HG02970 (cell line): Measurements from ENCODE around the gene PRKCB.
"Not testable (repeated sequence)": the region's sequence is repeated elsewhere in the genome, so short reads cannot be mapped to it uniquely, and the experiment has no call there.

Experiments
- ATAC-seq: cut with Tn5 transposase; IDR thresholded peaks from one replicate; pipeline ENCODE4 v1.9.1; 2021; ENCODE audit warnings: mild to moderate bottlenecking, moderate library complexity, moderate number of reproducible peaks; ENCODE audit not compliant: unreplicated experiment, low FRiP score

PRKCB gene

GRCh38 chr16:24145927-24146326, 310.1 kb downstream of the PRKCB start:
- no peak for ATAC-seq

DNA sequence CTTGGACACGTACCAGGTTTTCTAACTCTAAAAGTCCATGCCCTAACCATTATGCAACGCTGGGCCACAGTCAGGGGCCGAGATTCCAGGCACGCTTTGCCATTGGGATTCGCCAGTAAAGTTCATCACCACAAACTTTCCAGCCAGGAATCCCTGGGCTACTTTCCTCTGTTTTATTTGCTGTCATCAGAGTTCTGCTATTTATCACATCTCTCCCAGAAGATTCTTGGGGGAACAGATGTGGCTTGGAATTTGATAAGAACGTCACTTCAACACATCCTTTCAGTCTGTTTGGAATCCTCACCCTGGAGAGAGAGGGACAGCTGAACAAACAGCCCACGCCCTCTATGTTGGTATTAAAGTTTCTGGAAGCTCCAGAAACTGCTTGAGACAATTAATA, 310.7 kb downstream of the PRKCB start:
- no peak for ATAC-seq

- no peak for ATAC-seq
Measured at GRCh38 chr16:24149102-24149501, 313.3 kb downstream of the PRKCB start.

DNA sequence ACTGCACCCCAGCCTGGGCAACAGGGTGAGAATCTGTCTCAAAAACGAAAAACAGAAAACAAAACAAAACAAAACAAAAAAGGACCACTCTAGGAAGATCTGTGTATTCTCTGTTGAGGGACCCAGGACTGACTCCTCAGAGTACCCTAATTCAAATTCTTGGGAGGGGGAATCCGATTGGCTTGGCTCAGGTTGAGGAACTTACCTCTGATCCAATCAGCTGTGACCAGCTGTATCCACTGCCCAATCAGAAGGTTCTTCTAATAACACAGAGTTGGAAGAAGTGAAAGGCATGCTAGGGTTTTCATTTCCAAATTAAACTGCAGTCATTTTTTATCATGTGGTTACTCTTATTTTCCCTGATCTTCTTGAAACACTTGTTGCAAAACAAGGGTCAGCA, 314.5 kb downstream of the PRKCB start:
- ATAC-seq = no peak

- ATAC-seq = no peak
Measured at GRCh38 chr16:24151482-24151939, 315.7 kb downstream of the PRKCB start.

DNA sequence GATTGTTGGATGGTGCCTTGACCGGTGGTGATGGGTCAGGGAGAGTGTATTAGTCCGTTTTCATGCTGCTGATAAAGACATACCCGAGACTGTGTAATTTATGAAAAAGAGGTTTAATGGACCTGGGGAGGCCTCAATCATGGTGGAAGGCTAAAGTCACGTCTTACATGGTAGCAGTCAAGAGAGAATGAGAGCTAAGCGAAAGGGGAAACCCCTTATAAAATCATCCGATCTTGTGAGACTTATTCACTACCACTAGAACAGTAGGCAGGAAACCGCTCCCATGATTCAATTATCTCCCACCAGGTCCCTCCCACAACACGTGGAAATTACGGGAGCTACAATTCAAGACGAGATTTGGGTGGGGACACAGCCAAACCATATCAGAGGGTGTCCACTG, 316.3 kb downstream of the PRKCB start:
- ATAC-seq = not testable (repeated sequence)

DNA sequence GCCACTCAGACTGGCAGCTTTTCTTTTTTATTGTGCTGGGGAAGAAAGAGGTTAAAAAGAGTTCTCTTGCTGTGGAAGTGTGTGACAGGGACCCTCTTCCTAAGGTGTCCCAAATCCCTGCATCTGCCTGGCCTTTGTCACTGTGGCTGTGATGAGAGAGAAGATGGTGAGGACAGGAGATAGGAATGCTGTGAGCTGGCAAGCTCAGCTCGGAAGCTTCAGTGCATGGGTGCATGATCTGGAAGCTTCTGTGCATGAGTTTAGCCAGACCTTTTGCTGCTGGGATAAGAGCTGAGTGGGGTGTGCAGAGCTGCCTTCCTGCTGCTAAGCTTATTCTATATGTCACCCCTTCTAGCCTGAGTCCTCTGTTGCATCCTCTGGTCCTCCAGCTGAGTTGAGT, 317.0 kb downstream of the PRKCB start:
- no peak for ATAC-seq

DNA sequence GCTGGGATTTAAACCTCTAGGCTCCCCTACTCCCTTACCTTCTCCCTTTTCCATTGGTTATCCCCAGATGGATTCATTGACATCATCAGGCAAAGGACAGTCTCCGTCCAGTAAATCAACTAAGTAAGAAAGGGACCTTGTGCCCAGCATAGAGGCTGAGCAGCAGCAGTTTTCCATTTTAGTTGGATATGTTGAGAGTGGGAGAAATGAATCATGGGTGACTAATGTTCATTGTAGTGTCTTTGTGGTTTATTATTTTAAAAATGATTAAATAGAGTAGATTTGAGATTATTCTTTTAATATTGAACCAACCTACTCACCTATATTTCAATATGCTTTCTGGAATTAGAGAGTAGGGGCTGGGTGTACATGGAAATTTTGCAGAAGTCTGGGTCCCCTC, 321.0 kb downstream of the PRKCB start:
- no peak for ATAC-seq

DNA sequence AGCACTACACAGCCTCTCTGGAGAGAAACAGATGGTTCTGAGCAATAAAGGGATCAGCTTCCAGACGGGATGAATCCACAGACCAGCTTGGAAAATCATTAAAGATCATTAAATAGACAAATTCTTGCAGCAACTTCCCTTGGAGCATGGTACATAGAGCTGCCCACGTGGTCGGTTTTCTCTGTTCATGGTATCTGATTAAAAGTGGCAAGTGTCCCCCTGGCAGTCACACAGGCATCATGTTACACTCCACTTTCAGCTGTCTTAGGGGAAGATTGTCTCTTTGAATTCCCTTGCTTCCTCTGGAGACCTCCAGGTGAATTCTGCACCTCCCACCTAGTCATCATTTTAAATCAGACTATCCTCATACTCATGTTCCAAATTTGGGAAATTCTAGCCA, 328.2 kb downstream of the PRKCB start:
- ATAC-seq = no peak

GRCh38 chr16:24164416-24164815, 328.6 kb downstream of the PRKCB start:
- ATAC-seq = no peak

DNA sequence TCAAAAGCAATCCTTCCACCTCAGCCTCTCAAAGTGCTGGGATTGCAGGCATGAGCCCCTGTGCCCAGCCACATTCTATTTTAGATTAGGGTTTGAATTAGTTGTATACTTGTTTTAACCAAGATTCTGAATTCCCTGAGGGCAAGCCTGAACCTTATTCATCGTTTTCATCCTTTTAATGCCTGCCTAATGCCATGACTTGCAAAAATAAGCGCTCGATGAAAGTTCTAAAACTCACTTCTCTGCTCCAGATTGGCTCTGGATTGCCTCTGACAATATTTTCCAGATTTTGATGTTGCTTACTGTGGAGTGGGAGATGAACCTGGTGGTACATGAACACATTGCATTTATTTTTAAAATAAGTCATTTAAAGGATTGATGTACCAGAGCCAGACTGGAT, 329.5 kb downstream of the PRKCB start:
- ATAC-seq = no peak

DNA sequence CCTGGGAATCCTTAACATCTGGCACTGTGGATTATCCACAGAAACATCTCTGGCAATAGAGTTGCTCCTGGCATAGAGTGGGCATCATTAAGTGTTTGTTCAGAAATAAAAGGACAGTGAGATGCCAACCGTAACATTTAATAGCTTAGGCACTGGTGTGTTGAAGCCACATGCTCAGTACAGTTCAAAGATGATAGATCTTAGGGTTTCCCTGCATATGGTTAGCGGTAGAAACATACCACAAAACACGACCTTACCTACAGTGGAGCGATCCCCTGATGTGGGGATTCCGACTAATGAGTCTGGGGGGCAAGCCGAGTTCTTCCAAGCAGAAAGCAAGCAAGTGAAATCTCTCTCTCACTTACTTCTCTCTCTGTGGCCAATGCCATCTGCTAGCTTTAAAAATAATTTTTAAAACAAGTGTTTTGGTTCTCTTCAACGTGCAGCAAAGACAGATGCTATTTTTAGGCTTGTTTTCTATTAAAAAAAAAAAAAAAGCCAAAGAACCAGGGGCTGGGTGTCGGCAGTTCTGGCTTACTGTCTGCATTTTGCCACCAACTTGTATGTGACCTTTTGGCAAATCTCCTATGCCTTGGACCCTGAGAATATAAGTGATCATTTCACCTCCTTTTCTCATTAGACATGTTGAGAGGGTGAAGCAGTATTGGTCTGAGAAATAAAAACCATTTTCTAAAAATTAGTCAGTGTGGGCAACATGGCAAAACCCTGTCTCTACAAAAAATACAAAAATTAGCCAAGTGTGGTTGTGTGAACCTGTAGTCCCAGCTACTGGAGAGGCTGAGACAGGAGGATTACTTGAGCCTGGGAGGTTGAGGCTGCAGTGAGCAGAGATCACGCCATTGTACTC, 331.1 kb downstream of the PRKCB start:
- no peak for ATAC-seq

DNA sequence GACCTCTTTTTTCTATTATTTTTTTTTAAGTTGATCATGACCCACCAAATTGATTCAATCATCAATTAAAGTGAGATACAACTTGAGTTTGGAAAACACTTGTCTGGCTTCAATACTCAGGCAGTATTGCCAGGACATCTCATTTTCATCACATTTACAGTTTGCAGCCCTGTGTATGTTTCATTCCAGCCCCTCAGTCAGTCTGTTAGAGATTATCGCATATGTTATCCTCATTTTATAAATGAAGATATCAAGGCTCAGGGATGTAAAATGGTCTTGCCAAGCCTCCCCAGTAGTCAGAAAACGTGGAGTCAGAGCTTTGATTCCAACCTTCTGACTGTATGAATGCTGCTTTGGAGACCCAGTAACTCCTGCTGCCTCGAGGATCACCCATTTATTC, 333.1 kb downstream of the PRKCB start:
- no peak for ATAC-seq

DNA sequence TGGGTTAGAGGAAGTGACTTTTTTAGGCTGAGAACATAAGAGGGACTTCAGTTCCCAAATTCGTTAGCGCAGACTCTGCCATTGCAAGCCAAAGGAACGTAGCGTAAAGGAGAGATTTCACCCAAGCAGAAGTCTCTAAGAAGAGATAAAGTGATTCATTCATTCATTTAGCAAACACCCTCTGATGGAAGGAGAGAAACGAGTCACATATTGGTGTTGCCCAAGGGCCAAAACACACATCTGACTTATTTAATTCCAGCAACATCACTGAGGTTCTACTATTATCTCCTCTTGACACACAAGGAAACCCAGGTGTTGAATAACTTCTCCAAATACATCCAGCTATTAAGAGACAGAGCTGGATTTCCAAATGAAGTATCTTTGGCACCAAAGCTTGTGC, 334.6 kb downstream of the PRKCB start:
- no peak for ATAC-seq

DNA sequence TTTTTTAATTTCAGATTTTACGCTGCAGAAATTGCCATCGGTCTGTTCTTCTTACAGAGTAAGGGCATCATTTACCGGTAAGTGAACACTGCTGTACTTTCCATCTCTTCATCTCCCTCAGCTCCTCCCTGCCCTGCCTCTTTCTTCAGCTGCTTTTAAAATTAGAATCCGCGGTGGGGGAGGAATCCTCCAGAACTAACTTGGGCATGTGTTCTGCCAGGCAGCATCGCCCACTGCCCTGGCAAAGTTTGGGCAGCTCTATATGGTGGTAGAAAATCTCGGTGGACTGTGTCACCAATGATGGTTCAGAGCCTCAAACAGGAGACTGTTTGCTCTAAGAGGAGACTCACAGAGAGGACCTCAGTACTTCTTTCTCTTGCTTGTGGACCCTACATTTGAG, 338.7 kb downstream of the PRKCB start:
- ATAC-seq = no peak

GRCh38 chr16:24174957-24175356, 339.2 kb downstream of the PRKCB start:
- ATAC-seq = no peak

- ATAC-seq = no peak
Measured at GRCh38 chr16:24178496-24178895, 342.7 kb downstream of the PRKCB start.

DNA sequence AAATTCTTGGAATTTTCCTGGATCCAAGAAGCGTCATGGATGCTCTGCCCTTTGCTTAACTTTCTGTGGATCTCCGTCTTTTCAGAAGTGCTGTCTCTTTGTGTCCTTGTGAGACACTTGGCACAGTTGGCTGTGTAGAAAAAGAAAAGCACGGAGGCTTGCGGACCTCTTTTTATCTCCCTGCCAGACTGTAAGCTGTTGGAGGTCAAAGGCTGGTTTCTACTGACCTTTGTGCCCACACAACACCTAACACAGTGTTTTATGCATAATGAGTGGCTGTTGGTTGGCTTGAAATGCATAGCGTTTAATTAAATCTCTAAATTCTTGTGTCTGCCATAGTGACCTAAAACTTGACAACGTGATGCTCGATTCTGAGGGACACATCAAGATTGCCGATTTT, 344.7 kb downstream of the PRKCB start:
- ATAC-seq = no peak

- ATAC-seq = no peak
Measured at GRCh38 chr16:24188021-24188542, 352.3 kb downstream of the PRKCB start.

GRCh38 chr16:24188751-24189318, 353.1 kb downstream of the PRKCB start:
- no peak for ATAC-seq

- no peak for ATAC-seq
Measured at GRCh38 chr16:24189941-24190340, 354.2 kb downstream of the PRKCB start.

- no peak for ATAC-seq
Measured at GRCh38 chr16:24191876-24192402, 356.2 kb downstream of the PRKCB start.
